CD4-positive, alpha-beta T cell treated with Interleukin-10 for 1 hour (primary cell): Measurements from ENCODE around the gene C11orf21.
"Not testable (repeated sequence)": the region's sequence is repeated elsewhere in the genome, so short reads cannot be mapped to it uniquely, and the experiment has no call there.

Experiments used
- DNase-seq: peaks from one replicate; pipeline ENCODE4 v3.0.0-alpha.2; 2020

C11orf21 gene

GRCh38 chr11:2301631-2302305, at the start of gene C11orf21, which contains the start of gene TSPAN32:
Gene C11orf21 (minus strand): TSS chr11:2301918. CDS start chr11:2301808, 110 bp downstream.
Gene TSPAN32 (plus strand): TSS chr11:2302013. CDS start chr11:2302150, 137 bp downstream.
- DNase-seq = peak; percentile 82

GRCh38 chr11:2348986-2349385, 47.3 kb upstream of the C11orf21 start:
- no peak for DNase-seq

- DNase-seq = no peak
Measured at GRCh38 chr11:2347308-2347830, 45.7 kb upstream of the C11orf21 start.

GRCh38 chr11:2346586-2347307, 45.0 kb upstream of the C11orf21 start:
- DNase-seq = no peak

- no peak for DNase-seq
Measured at GRCh38 chr11:2346014-2346413, 44.3 kb upstream of the C11orf21 start.

GRCh38 chr11:2345050-2345449, 43.3 kb upstream of the C11orf21 start:
- no peak for DNase-seq

GRCh38 chr11:2343502-2343901, 41.8 kb upstream of the C11orf21 start:
- no peak for DNase-seq

- DNase-seq = no peak
Measured at GRCh38 chr11:2342981-2343380, 41.3 kb upstream of the C11orf21 start.

- DNase-seq = no peak
Measured at GRCh38 chr11:2342557-2342956, 40.8 kb upstream of the C11orf21 start.

GRCh38 chr11:2338760-2339159, 37.0 kb upstream of the C11orf21 start:
- DNase-seq = peak; percentile 19

GRCh38 chr11:2335286-2335685, 33.6 kb upstream of the C11orf21 start:
- DNase-seq = not testable (repeated sequence)

GRCh38 chr11:2333486-2334205, 31.9 kb upstream of the C11orf21 start:
- not testable (repeated sequence) for DNase-seq

- DNase-seq = not testable (repeated sequence)
Measured at GRCh38 chr11:2332569-2332968, 30.9 kb upstream of the C11orf21 start.

- DNase-seq = no peak
Measured at GRCh38 chr11:2331404-2331803, 29.7 kb upstream of the C11orf21 start.

GRCh38 chr11:2330696-2331095, 29.0 kb upstream of the C11orf21 start:
- no peak for DNase-seq

GRCh38 chr11:2329551-2329950, 27.8 kb upstream of the C11orf21 start:
- no peak for DNase-seq

GRCh38 chr11:2328656-2329354, 27.1 kb upstream of the C11orf21 start:
- no peak for DNase-seq

GRCh38 chr11:2328021-2328420, 26.3 kb upstream of the C11orf21 start:
- no peak for DNase-seq

- DNase-seq = no peak
Measured at GRCh38 chr11:2327032-2327431, 25.3 kb upstream of the C11orf21 start.

- no peak for DNase-seq
Measured at GRCh38 chr11:2325719-2326118, 24.0 kb upstream of the C11orf21 start.

GRCh38 chr11:2325123-2325522, 23.4 kb upstream of the C11orf21 start:
- no peak for DNase-seq

GRCh38 chr11:2321311-2321683, 19.6 kb upstream of the C11orf21 start:
- no peak for DNase-seq
